NCI-H446 (cell line): Measurements from ENCODE around the gene RASSF1.
A peak's percentile ranks its signal among the peaks of the same experiment; 100 is the strongest.

Experiments used
- DNase-seq, 2 experiments: peaks; one replicate each; lab custom pipeline; 2025; lab: John Stamatoyannopoulos, UW

Gene RASSF1

DNA sequence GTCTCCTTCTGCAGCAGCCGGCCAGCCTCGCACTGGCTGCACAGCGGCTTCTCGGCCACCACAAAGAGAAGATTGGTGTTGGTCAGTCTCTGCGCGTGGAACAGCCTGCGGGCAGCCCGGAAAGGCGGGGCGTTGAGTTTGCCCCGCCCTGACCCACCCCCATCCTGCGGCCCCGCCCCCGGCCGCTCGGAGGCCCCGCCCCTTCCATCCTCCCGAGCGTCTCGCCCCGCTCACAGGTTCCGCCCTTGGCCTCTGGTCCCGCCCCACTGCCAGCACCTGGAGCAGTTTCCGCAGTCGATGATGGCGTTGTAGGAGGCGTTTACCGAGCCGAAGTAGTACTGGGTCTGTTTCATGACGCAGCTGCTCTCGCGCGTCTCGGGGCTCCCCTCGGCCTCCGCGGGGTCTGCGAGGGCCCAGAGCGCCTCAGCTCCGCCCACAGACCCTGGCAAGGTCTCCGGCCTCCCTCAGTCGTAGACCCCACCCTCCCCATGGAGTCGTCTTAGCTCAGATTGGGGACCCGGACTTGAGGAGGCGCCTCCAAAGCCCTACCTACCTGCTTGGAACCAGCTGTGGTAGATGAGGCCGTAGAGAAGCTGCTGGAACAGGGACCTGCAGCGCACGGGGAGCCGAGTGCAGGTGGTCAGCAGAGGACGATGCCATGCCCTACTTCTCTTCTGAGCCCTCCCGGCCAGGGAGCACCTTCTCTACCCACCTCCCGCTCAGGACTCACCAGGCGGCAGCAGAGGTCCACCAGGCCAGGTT lies 24.6 kb upstream of the RASSF1 start:
- no peak for DNase-seq

DNA sequence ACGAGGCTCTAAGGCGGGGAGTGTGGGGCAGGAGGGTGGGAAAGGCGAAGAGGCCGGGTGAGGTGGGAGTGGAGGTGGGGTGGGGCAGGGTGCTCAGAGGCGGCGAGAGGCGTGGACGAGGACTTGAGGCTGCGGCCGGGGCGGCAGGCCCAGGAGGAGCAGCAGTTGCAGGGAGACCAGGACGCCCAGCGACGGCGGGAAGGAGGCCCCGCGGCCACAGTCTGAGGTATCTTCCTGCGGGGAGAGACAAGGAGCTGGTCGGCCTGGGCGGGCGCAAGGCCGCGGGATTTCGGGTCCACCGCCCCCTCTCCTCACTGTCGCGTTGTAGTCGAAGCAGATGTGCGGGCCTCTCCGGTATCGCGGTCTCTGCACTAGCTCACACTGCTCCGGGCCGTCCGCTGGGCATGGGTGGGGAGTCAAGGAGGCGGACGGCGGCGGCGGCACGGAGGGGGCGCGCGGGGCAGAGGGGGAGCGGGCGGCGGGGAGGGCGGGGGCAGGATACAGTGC lies 24.0 kb upstream of the RASSF1 start:
- no peak for DNase-seq

DNA sequence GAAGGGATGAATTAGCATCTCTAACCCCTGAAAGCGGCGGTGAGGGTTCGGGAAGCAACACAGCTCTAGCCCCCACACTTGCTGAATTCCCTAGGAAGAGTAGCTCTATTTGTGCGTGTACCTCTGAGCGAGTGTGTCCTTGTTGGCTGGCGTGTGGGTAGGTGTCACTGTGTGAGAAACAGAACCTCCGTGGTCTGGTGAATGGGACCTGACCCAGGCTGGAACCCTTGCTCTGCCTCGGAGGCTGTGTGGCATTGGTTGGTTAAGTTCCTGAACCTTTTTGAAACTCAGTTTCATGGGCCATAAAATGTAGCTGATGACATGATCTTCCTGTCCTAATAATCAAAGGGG lies 19.1 kb upstream of the RASSF1 start:
- no peak for DNase-seq

DNA sequence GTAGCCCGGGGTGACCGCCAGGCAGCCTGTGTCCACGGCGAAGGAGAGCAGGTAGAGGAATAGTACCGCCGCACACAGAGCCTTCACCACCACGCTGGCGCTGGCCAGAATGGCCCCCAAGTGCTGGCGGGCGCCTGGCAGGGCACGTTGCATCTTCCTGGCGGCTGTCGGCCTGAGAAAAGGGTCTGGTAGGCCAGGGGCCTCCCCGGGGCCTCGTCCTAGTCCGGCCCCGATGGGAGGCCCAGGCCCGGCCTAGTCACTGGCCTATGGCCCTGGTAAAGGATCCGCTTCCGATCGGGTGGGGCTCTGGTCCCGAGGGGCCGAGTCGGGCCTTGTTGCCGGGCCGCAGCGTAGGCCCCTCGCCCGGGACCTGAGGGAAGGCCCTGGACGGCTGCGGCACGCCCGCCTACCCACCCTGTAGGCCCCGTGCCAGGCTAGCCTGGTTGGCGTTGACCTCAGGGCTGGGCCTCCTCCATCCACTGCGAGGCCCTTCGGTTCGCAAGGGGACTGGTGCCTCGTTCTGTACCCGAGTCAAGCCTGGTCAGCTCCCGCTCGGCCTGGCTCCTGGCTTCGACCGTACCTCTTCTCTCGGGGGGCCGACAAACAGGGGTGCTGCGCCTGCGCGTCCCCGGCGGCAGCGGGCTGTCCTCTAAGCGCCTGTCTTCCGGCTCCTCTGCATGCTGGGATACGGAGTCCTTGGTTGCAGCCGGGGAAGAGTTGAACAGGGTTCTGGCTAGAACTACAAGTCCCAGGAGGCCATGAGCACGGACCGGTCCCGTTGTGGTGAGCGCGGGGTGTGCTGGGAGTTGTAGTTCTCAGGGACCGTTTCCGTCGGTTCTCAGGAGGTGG lies 18.5 kb upstream of the RASSF1 start, which contains the start of gene TMEM115:
Gene TMEM115 (minus strand): TSS at position 611 of the 849 bp plus-strand sequence. CDS start 458 bp downstream, at position 153.
- peak; percentile 84 to 94 for DNase-seq

DNA sequence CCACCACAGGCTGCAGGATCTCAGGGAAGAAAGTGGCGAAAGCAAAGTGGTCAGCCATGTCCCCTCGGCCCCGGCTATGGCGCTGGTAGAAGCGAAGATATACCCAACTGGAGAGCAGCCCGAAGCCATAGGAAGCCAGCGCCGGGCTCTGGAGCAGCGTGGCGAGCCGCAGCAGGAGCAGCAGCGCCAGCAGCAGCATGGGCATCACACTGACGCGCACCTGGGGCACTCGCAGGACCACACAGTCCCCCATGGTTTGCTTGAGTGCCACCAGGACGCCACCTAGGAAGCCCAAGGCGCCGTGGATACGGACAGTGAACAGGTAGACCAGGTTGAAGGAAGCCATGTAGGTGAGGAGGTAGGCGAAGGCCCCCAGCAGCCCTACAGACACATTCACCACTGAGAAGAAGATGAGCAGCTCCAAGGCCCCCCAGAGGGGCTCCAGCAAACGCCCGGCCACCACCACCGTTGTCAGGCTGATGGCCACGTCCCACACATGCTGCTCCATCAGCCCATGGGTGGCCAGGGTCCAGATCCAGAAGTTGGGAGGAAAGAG lies 17.8 kb upstream of the RASSF1 start:
- DNase-seq = no peak

DNA sequence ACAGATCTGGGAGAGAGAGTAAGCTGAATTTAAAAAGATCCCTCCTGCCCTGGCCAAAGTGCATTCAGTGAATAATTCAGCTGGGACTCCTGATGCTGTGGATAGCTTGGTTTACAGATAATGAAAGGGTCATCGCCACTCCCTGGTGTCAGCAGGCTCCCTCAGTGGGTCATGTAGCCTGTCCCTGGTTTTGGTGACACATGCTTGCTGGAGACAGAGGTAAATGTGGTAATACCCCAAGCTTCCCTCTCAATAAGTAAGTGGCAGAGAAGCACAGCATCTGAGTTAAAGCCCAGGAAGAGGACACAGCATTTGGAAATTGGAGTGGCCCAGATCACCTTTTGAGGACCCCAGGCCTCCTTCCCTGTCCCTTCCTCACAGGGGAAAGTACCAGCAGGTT lies 16.8 kb upstream of the RASSF1 start:
- no peak for DNase-seq

DNA sequence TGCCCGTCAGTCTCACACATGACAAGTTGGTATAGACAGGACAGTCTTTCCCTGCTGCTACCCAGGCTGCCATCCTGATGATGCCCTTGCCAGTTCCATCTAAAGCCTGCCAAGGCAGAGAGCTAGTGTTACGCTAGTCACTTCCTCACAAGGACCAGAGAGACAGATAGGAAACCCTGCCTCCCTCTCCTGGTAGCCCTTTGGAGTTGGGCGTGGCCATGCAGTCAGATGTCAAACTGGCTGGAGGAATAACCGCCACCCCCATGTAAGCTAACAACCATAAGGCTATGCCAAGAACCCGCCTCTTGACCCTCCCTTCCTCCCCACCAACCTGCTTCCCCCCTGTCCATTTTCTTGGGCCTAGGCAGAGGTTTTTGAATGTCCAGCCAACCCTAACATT lies 15.9 kb upstream of the RASSF1 start:
- no peak for DNase-seq

DNA sequence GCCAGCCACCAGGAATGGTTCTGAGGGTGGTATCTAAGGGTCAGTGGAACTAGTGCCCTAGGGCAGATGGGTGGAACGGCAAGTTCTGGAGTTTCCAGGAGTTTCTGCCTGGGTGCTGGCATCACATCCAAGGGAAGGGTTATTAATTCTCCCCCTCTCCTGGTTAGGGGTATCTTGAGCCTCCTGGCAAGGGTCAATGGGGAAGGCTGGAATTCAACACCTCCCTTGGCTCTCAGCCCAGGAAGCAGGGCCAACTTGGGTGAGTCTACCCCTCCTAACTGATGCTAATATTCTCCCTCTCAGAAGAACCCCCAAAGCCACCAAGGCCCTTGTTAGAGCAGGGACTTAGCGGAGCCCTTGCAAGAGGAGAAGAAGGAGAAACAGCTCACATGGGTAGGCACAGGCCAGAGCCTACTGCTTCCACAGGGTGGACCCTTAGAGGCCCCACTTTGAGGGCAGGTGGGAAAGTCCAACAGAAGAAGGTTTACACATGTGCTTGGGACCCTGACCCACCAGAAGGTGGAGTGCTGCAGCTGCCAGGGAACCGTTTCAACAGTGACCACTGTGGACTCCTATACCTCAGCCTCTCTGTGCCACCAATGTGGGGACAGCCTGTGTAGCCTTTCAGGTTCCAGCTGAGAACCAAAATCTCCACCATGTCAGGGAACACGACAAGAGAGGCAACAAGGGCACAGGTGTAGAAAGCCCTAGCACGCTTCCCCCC lies 15.4 kb upstream of the RASSF1 start:
- no peak for DNase-seq

DNA sequence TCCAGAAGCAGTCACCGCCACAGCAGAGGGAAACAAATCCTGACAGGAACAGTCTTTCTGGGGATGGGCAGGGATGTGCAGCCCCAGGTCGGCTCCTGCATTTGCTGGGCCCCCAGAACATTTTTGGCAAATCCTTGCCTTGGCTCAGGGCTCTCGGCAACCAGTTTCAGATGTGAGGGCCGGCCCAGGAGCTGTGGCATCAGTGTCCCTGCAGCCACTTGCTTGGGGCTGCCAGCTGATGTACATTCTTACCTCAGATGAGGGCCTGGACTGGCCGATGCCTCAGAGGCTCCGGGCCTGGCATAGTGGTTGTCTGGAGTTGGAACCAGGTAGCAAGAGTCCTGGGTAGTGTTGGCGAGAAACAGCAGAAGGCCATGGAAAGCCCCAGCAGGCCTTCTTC lies 14.2 kb upstream of the RASSF1 start:
- DNase-seq = no peak

DNA sequence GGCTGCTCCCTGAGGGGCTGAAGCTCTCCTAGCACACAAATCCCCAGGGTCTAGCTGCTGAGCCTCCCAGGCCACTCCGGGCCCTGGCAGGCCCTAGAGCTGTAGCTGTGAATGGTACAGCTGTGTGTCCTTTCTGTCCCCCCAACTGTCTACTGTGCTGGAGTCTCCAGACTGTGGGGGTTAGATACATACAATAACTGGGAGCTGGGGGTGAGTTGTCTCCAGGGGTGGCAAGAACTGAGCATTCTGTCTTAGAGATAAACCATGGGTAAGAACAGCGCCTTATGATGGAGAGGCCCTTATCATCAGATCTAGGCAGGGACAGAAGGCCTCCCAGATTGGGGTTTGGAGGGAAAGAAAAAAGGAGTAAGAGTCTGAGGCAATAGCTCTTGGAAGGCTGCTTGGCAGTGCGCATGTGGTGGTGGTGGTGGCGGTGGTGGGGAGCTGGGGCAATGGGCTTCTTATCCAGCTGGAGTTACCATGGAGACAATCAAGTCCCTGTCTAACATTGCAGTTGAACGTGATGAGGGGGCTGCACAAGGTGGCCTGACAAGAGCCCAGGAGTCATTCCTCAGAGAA lies 13.6 kb upstream of the RASSF1 start:
- no peak for DNase-seq

DNA sequence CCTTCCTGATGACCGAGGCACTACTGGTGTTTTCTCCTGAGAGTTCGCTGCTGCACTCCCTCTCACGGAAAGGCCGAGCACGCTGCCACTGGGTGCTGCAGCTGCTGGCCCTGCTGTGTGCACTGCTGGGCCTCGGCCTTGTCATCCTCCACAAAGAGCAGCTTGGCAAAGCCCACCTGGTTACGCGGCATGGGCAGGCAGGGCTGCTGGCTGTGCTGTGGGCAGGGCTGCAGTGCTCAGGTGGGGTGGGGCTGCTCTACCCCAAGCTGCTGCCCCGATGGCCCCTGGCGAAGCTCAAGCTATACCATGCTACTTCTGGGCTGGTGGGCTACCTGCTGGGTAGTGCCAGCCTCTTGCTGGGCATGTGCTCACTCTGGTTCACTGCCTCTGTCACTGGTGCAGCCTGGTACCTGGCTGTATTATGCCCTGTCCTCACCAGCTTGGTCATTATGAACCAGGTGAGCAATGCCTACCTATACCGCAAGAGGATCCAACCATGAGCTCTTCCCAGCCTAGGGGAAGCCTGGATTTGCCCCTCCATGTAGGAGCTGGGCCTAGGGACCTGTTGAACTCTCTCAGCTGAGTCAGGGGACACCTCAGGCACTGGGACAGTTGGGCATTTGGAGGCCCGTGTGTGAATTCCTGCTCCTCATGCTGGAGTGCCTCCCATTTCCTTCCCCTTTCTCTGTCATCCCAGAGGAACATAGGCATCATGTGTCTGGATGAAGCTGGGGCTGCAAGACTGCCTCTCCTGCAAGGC lies 12.8 kb upstream of the RASSF1 start:
- no peak for DNase-seq

DNA sequence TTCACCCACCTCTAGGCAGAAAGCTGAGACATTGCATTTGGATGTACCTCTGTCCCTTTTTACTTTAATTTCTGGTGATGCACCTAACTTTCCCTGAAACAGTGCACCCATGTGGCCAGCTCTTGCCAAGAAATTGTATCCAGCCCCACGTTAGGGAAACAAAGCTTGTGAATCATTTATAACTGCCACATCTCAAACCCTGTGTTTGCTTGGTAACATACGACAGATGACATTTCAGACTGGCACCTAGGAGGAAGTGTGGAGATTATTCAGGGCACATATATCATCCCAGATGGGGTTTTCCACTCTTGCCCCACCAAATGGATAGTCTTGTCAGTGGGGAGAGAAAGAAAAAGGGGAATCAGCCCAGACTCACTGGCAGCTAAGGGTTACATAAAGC lies 12.1 kb upstream of the RASSF1 start:
- DNase-seq = no peak

DNA sequence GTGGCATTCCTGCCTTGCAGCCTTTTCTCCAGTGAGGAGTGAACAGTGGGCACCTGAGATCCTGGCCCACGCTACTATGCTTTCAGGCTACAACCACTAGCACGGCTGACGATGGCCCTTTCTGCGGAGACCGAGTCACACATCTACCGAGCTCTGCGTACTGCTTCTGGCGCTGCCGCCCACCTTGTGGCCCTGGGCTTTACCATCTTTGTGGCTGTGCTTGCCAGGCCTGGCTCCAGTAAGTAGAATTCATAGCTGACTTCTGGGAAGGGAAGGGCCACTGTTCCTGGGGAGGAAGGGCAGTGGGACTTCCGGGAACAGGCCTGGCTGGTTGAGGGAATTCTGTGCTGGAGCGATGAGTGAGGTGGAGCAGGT lies 10.7 kb upstream of the RASSF1 start:
- DNase-seq = no peak

DNA sequence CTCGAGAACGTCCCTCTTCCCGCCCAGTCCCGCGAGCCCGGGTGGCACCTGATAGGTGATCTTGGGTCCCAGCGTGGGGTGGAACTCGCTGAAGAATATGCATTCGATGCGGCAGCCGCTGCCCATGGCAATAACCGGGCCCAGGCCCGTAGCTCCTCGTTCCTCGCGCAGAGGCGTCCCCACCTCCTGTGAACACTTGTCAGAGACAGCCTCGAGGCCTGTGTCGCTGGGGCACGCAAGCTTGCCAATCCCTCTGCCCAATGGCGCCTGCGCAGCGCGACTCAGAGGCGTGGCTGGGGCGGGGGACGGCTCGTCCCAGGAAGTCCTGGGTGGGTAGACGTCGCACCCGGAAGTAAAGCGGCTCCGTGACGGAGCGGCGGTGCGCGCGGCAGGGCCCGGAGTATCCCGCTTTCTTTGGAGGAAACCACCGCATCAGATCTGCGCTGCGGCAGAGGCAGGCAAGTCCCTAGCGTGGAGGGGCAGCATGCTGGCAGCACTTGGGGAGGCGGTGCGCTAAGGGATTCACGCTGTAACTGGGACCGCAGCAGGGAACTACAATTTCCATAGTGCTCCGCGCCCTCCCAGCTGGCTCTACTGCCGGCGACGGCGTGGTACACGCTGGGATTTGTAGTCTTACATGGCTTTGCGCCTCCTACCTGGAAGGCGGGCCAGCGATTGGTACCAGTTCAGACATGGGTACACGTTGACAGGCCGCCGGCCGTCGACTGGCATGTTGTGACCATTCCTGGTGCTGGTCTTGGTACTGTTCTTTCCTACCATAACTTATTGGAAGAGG lies 10.1 kb upstream of the RASSF1 start, which contains the start of the genes CYB561D2 and NPRL2:
Gene CYB561D2 (plus strand): TSS at position 336 of the 796 bp plus-strand sequence. CDS start 572 bp downstream, outside the sequence.
Gene NPRL2 (minus strand): TSS at position 249 of the 796 bp plus-strand sequence. CDS start 123 bp downstream, at position 126.
- DNase-seq = peak; percentile 73 to 91

DNA sequence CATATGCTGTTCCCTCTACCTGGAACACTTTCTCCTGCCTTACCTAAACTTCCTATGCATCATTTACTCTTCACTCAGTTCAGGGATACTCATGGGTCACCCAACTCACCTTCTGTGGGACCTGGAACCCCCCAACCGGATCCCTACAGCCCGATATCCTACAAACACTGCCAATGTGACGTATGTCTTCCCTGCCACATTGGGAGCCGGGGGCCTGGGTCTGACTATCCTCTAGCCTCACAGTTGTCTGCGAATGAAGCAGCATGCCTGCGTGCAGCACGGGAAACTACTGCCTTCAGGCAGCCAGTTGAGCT lies 9.5 kb upstream of the RASSF1 start:
- DNase-seq = no peak

DNA sequence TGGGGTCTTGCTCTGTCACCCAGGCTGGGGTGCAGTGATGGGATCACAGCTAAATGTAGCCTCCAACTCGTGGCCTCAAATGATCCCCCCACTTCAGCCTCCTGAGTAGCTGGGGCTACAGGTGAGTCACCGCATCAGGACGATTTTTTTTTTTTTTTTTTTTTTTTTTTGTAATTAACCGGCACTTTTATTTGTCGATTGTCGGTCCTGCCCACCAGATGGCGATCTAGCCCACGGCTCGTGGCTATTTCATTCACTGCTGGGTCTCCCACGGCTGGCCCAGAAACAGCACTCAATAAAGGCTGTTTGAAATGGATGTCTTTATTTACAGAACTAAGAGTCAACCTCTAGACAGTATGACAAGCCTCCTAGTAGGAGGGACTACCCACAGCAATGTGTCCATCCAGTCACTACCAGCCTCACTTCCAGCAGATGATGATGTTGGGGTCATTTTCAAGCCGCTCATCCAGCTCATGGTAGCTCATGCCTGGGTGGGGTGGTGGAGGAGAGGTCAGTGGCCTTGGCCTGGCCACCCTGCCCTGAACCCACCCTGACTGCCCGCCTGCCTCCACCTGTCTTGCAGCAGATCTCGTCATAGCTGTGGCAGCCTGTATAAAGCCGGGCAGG lies 6.7 kb upstream of the RASSF1 start:
- DNase-seq = peak in 1 of 2 experiments; percentile 59

DNA sequence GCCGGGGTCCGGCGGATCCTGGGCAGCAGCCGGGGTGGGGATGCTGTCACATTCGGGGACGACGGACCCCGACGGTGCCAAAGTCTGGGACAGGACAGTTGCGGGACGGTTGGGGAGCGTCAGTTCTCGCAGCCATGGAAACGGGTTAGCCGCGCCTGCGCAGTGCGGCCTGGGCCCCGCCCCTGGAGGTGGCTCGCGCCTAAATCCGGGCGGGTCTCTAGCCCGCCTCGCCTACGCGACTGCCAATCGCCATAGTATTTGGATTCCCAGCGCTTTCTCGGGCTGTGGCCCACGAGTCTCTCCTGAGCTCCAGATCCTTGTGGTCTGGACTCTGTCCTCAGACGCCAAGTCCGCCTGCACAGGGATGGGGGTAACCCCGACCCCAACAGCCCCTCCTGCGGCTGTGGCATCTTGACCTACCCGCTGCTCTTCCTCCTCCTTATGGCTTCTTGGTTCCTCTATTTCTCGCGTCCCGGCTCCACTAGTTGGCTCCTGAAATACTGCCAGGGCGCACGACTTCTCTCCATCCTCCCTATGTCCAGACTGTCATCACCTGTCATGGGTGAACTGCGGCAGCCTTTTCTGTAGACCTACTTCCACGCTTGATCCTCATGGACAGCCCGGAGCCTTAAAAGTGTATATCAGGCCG lies 5.1 kb upstream of the RASSF1 start, which contains the start of gene ZMYND10:
Gene ZMYND10 (minus strand): TSS at position 147 of the 649 bp plus-strand sequence. CDS start 153 bp downstream, outside the sequence.
- no peak for DNase-seq

DNA sequence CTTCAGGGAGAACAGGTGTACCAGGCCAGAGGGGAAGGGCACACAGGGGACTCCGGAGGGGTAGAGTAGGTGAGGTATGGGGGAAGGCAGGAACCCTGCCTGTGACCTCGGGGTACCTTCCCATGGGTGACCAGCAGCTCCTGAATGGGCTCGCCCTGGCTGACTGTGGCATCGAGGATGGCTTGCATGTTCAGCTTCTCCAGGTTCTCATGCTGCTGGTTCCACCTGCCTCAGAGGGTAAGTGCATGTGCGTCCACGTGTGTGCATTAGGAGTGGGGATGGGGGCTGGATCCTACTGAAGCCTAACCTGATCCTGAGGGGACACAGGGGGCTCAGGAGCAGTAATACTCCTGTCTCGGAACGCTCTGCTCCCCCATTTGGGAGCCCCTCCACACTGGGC lies 4.4 kb upstream of the RASSF1 start:
- no peak for DNase-seq
